Psoas muscle (tissue), 8 donors: ENCODE data around the gene ELMO1. TPM values are rescaled to one million over a fixed set of nuclear protein-coding genes. Genes with fewer than 3 reads are reported as not detected.

Source experiments
- ATAC-seq, 4 donors: fragments of 200-7000 bp; cut with Tn5 transposase; one replicate each; pipeline ENCODE4 v1.9.1; 2020; ENCODE audit warnings: moderate library complexity in 3 of 4, mild to moderate bottlenecking in 2 of 4
- DNase-seq, 2 donors: peaks; one replicate each; pipeline ENCODE4 v3.0.0-alpha.2; 2020
- H3K27ac ChIP-seq: fragments of 200-600 bp; one replicate; pipeline ENCODE4 v1.8.0; 2022
- H3K27me3 ChIP-seq, 3 donors: fragments of 200-600 bp in 1 of 3; one replicate each; pipeline versions ENCODE4 v1.6.1 to v1.8.0; 2013 to 2022; ENCODE audit warnings: low read length in 2 of 3, mild to moderate bottlenecking in 2 of 3, moderate library complexity in 1 of 3; ENCODE audit not compliant: insufficient read depth in 3 of 3
- H3K36me3 ChIP-seq, 2 donors: fragments of 200-600 bp in 1 of 2; one replicate each; pipeline versions ENCODE4 v1.6.1 to v1.8.0; 2013 to 2022; ENCODE audit warnings: low read depth in 1 of 2, mild to moderate bottlenecking in 1 of 2, moderate library complexity in 1 of 2; ENCODE audit not compliant: insufficient read depth in 1 of 2
- H3K4me1 ChIP-seq: fragments of 200-600 bp; one replicate; pipeline ENCODE4 v1.8.0; 2022
- H3K4me3 ChIP-seq: fragments of 200-600 bp; one replicate; pipeline ENCODE4 v1.8.0; 2022; ENCODE audit warnings: mild to moderate bottlenecking
- H3K9me3 ChIP-seq: fragments of 200-600 bp; one replicate; pipeline ENCODE4 v1.8.0; 2022
- CTCF ChIP-seq: fragments of 200-600 bp; IDR thresholded peaks from one replicate; pipeline ENCODE4 v1.8.0; 2022; ENCODE audit warnings: antibody characterized with exemption
- WGBS, 3 donors: extraction: QIAGEN DNeasy Blood & Tissue Kit; methylation state at CpG; one replicate each; pipeline versions ENCODE4 v1.1.6 to v1.1.7; 2013; 5-methylcytosine and 5-hydroxymethylcytosine counted together
- intact Hi-C, 2 donors: fragments of 100-400 bp; cut with DNase I; formaldehyde crosslinking; loops; one replicate each; pipeline versions ENCODE4 v1.11.0 to v1.14.2; 2022
- polyA plus RNA-seq, 3 donors: library from polyadenylated mRNA; stranded (reverse); fragments of 200-250 nt; gene quantifications; one replicate each; pipeline ENCODE4 v1.2.3, GENCODE V29; 2013
- total RNA-seq, 4 donors: library from RNA; stranded (reverse); fragmentation: NEBNext Ultra II Directional in 2 of 4; extraction: Animal tissue kit (Norgen Biotek cat#: 25700) in 2 of 4; gene quantifications; one replicate each; pipeline versions ENCODE4 v1.2.1 to v1.2.4, GENCODE V29; 2021 to 2023
- donor health status: healthy with polysubstance abuse.
- donor health status: DM: no; HTN: no; CAD: no; lungs with moderate emphysema.
- donor health status: Bipolar disorder and iron deficiency.
- donor health status: healthy.
- donor health status: DM: yes; HTN: yes; CAD: no.
- donor health status: DM: no; HTN: no; CAD: no.
- donor health status: DM: no; HTN: no; CAD: no.
- donor health status: DM: yes; HTN: yes; CAD: no.

The ELMO1 gene
- total and polyA plus RNA-seq, 7 donors, result 2.8 to 8.1 (median 6.9) TPM

GRCh38 chr7:37287131-37287855 is 161.4 kb downstream of the ELMO1 start:
- no peaks in the 10 kb centered on the region for H3K9me3 ChIP-seq
- H3K4me1 ChIP-seq, result no peaks in the 10 kb centered on the region
- no peak for TF ChIP-seq CTCF
- DNase-seq (no peak), ATAC-seq (no peak)
- H3K36me3 ChIP-seq, result no peaks in the 10 kb centered on the region
- H3K4me3 ChIP-seq, result no peak overlapping the region
- no peaks in the 10 kb centered on the region for H3K27me3 ChIP-seq
- WGBS, 3 donors, result 52 to 59% (median 56%) methylated on average over 5 of the region's 5 CpGs
- no peak overlapping the region for H3K27ac ChIP-seq
- intact Hi-C loops, result loop anchor here in 1 of 2 donors (10.0 kb wide), 1 partner anchor 158 kb away; the partner anchor contains the start of gene ELMO1

GRCh38 chr7:37286454-37286832 is 162.2 kb downstream of the ELMO1 start:
- TF ChIP-seq CTCF, result no peak
- Histone ChIP-seq H3K9me3 (no peaks in the 10 kb centered on the region), H3K4me1 (no peaks in the 10 kb centered on the region), H3K27me3 (no peaks in the 10 kb centered on the region), H3K36me3 (no peaks in the 10 kb centered on the region), H3K27ac (no peak overlapping the region), H3K4me3 (no peak overlapping the region)
- no peak for DNase-seq
- ATAC-seq, result no peak
- intact Hi-C loops, result loop anchor here in 1 of 2 donors (10.0 kb wide), 1 partner anchor 158 kb away; the partner anchor contains the start of gene ELMO1
- 69 to 73% (median 69%) methylated on average over 2 of the region's 2 CpGs for WGBS, 3 donors

GRCh38 chr7:37285706-37286453 is 162.8 kb downstream of the ELMO1 start:
- WGBS, 3 donors, result 66 to 74% (median 67%) methylated on average over 5 of the region's 5 CpGs
- ATAC-seq (no peak), DNase-seq (no peak)
- Histone ChIP-seq H3K4me3 (no peak overlapping the region), H3K27me3 (no peaks in the 10 kb centered on the region), H3K27ac (no peak overlapping the region), H3K36me3 (no peaks in the 10 kb centered on the region), H3K4me1 (no peaks in the 10 kb centered on the region), H3K9me3 (no peaks in the 10 kb centered on the region)
- TF ChIP-seq CTCF, result no peak
- intact Hi-C loops, result loop anchor here in 1 of 2 donors (10.0 kb wide), 1 partner anchor 159 kb away; the partner anchor contains the start of gene ELMO1

GRCh38 chr7:37284805-37285231 is 163.8 kb downstream of the ELMO1 start:
- WGBS, 3 donors, result 57 to 62% (median 58%) methylated on average over 6 of the region's 6 CpGs
- peak in 1 of 2 donors; percentile 39 for DNase-seq
- Histone ChIP-seq H3K4me3 (no peak overlapping the region), H3K9me3 (no peaks in the 10 kb centered on the region), H3K4me1 (no peaks in the 10 kb centered on the region), H3K27me3 (no peaks in the 10 kb centered on the region), H3K36me3 (no peaks in the 10 kb centered on the region), H3K27ac (no peak overlapping the region)
- peak in 1 of 4 donors; percentile 40 for ATAC-seq
- TF ChIP-seq CTCF, result peak; percentile 52
- intact Hi-C loops, result loop anchor here in 1 of 2 donors (10.0 kb wide), 1 partner anchor 160 kb away; the partner anchor contains the start of gene ELMO1
